Breast epithelium (tissue), 4 donors: ENCODE data around the gene MAST3. TPM values are rescaled to one million over a fixed set of nuclear protein-coding genes. Genes with fewer than 3 reads are reported as not detected.
A peak's percentile ranks its signal among the peaks of the same experiment; 100 is the strongest.
"Not testable (repeated sequence)": the region's sequence is repeated elsewhere in the genome, so short reads cannot be mapped to it uniquely, and the experiment has no call there.

Experiments used
- DNase-seq, 2 donors: peaks; one replicate each; pipeline ENCODE4 v3.0.0-alpha.2; 2019; ENCODE audit warnings: low spot score in 2 of 2
- H3K27ac ChIP-seq, 2 donors: fragments of 200-600 bp; sonication (generic) in 1 of 2; one replicate each; pipeline ENCODE4 v1.5.1; 2016 to 2019; ENCODE audit warnings: mild to moderate bottlenecking in 1 of 2
- H3K27me3 ChIP-seq, 2 donors: fragments of 200-600 bp; sonication (generic) in 1 of 2; one replicate each; pipeline versions ENCODE4 v1.5.1 to v1.6.0; 2017 to 2019; ENCODE audit warnings: control low read depth in 1 of 2, mild to moderate bottlenecking in 1 of 2
- H3K36me3 ChIP-seq: fragments of 200-600 bp; one replicate; pipeline ENCODE4 v1.5.1; 2019
- H3K4me1 ChIP-seq, 2 donors: fragments of 200-600 bp; sonication (generic); one replicate each; pipeline ENCODE4 v1.5.1; 2016 to 2019; ENCODE audit warnings: control low read depth in 1 of 2
- H3K4me3 ChIP-seq, 3 donors: fragments of 200-600 bp; sonication (generic); 1 replicate in 2 of 3; 2 replicates in 1 of 3; pipeline ENCODE4 v1.5.1; 2016 to 2019; ENCODE audit warnings: mild to moderate bottlenecking in 3 of 3, moderate library complexity in 2 of 3
- H3K9me3 ChIP-seq, 2 donors: fragments of 200-600 bp; sonication (generic) in 1 of 2; one replicate each; pipeline ENCODE4 v1.5.1; 2016 to 2019; ENCODE audit warnings: control low read depth in 1 of 2
- CTCF ChIP-seq, 3 donors: fragments of 450-650 bp; IDR thresholded peaks; one replicate each; pipeline ENCODE4 v1.5.1; 2016 to 2017; ENCODE audit warnings: antibody characterized with exemption in 3 of 3, mild to moderate bottlenecking in 3 of 3, moderate library complexity in 3 of 3
- POLR2A ChIP-seq: fragments of 450-650 bp; IDR thresholded peaks from one replicate; pipeline ENCODE4 v1.6.1; 2016; ENCODE audit warnings: antibody characterized with exemption, mild to moderate bottlenecking, moderate library complexity
- POLR2AphosphoS5 ChIP-seq, 3 donors: sonication (generic); formaldehyde crosslinking; IDR thresholded peaks; one replicate each; pipeline ENCODE4 v1.6.1; 2017; ENCODE audit warnings: antibody characterized with exemption in 3 of 3
- intact Hi-C: fragments of 100-400 bp; cut with DNase I; formaldehyde crosslinking; loops from one replicate; pipeline ENCODE4 v1.15.1; 2023; ENCODE audit warnings: low total_unique reads
- total RNA-seq, 3 donors: library from RNA; depleted of rRNA; stranded (reverse); fragments of >200 nt; gene quantifications; one replicate each; pipeline ENCODE4 v1.1.0, GENCODE V29; 2016

The MAST3 gene
- total RNA-seq, 3 donors from 2014 or later: 5.6 to 8.5 (median 6.2) TPM

DNA sequence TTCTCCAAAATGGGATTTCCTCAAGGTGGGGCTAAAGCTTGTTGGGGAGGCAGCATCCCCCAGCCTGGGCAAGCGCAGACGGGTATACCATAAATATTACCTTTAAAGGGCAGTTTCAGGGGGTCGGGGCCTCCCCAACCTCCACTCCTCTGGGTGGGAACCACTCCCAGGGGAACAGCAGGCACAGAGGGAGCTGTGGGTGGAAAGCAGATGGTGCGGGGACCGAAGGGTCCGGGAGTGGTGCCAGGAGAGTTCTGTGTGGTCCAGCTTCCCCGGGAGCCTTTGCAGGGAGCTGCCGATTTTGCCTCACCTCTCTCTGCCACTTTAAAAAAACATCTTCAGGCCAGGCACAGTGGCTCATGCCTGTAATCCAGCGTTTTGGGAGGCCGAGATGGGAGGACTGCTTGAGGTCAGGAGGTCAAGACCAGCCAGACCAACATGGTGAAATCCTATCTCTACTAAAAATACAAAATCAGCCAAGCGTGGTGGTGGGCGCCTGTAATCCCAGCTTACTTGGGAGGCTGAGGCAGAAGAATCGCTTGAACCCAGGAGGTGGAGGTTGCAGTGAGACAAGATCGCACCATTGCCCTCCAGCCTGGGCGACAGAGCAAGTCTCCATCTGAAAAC lies 5.5 kb downstream of the MAST3 start:
- Histone ChIP-seq H3K9me3 (no peaks in the 10 kb centered on the region), H3K4me1 (peaks cover 3 to 8% of the 10 kb centered on the region in 2 donors), H3K4me3 (no peak overlapping the region), H3K27ac (no peak overlapping the region), H3K36me3 (no peaks in the 10 kb centered on the region), H3K27me3 (no peaks in the 10 kb centered on the region)
- intact Hi-C loops: no loop called here
- no peak for DNase-seq
- TF ChIP-seq POLR2AphosphoS5 (IDR thresholded peaks at IDR 0.05) (no peak), CTCF (IDR thresholded peaks at IDR 0.05) (no peak), POLR2A (no peak)

- TF ChIP-seq POLR2A: no peak
- no peak for TF ChIP-seq POLR2AphosphoS5 (IDR thresholded peaks at IDR 0.05)
- no peak for TF ChIP-seq CTCF (IDR thresholded peaks at IDR 0.05)
- no peaks in the 10 kb centered on the region for H3K27me3 ChIP-seq
- intact Hi-C loops: no loop called here
- H3K4me1 ChIP-seq: peaks cover 0 to 3% of the 10 kb centered on the region in 2 donors
- no peaks in the 10 kb centered on the region for H3K36me3 ChIP-seq
- DNase-seq: no peak
- H3K9me3 ChIP-seq: no peaks in the 10 kb centered on the region
- peak overlapping the region; percentile 18 to 64 (median 50) for H3K4me3 ChIP-seq
- peak overlapping the region; percentile 65 to 77 for H3K27ac ChIP-seq
Observed at GRCh38 chr19:18104793-18105131, 7.2 kb downstream of the MAST3 start.

- not testable (repeated sequence) for DNase-seq
Observed at GRCh38 chr19:18105259-18105658, 7.7 kb downstream of the MAST3 start.

DNA sequence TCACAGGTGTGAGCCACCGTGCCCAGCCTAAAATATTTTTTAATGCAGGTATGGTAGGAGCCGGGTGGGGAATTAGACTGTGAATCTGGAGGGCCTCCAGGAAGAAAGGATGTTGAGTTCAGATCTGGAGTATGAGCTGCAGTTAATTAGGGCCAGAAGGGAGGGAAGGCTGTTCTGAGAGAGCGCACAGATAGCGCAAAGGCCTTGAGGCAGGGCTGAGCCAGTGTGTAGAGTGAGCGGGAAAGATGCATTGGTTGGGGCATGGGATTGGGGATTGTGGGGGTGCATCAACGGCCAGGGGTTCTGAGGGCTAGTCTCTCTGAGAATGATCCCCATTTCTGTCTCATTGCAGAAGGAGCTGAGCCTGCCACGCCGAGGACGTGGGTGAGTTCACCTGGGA lies 9.7 kb downstream of the MAST3 start:
- H3K36me3 ChIP-seq: no peaks in the 10 kb centered on the region
- no peak overlapping the region for H3K4me3 ChIP-seq
- H3K27me3 ChIP-seq: no peaks in the 10 kb centered on the region
- no peak for DNase-seq
- H3K27ac ChIP-seq: no peak overlapping the region
- no peaks in the 10 kb centered on the region for H3K9me3 ChIP-seq
- intact Hi-C loops: no loop called here
- TF ChIP-seq POLR2AphosphoS5 (IDR thresholded peaks at IDR 0.05) (no peak), POLR2A (no peak), CTCF (IDR thresholded peaks at IDR 0.05) (no peak)
- peaks cover 0 to 7% of the 10 kb centered on the region in 2 donors for H3K4me1 ChIP-seq

More at GRCh38 chr19:18105259-18105658, 7.7 kb downstream of the MAST3 start:
- H3K4me3 ChIP-seq, H3K9me3 ChIP-seq, H3K36me3 ChIP-seq, H3K4me1 ChIP-seq, intact Hi-C loops, H3K27me3 ChIP-seq, H3K27ac ChIP-seq: not testable (repeated sequence)

GRCh38 chr19:18108897-18109296 lies 11.3 kb downstream of the MAST3 start:
- intact Hi-C loops: no loop called here
- no peaks in the 10 kb centered on the region for H3K9me3 ChIP-seq
- no peak overlapping the region for H3K4me3 ChIP-seq
- peaks cover 0 to 7% of the 10 kb centered on the region in 2 donors for H3K4me1 ChIP-seq
- no peak overlapping the region for H3K27ac ChIP-seq
- no peaks in the 10 kb centered on the region for H3K36me3 ChIP-seq
- TF ChIP-seq POLR2A (no peak), CTCF (IDR thresholded peaks at IDR 0.05) (no peak), POLR2AphosphoS5 (IDR thresholded peaks at IDR 0.05) (no peak)
- no peak for DNase-seq
- no peaks in the 10 kb centered on the region for H3K27me3 ChIP-seq

DNA sequence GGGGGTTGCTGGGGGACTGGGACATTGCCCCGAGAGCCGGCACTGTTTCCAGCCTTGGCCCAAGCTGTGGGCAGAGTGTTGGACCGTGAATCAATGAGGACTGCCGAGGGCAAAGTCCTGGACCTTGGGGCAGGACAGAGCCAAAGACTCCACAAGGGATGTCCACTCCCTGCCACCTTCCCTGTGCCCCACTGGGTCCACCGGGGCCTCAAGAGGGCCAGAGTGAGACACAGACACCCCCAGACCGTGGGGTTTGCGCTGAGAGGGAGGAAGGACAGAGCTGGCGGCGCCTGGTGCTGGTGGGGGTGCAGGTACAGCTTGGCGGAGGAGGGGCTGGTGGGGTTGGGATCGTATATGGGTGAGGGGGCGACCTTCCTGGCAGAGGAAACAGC lies 11.8 kb downstream of the MAST3 start:
- TF ChIP-seq POLR2AphosphoS5 (IDR thresholded peaks at IDR 0.05): no peak
- intact Hi-C loops: no loop called here
- Histone ChIP-seq H3K9me3 (no peaks in the 10 kb centered on the region), H3K4me3 (peak overlapping the region; percentile 56 to 92 (median 74)), H3K4me1 (peaks cover 0 to 7% of the 10 kb centered on the region in 2 donors), H3K36me3 (no peaks in the 10 kb centered on the region), H3K27ac (peak overlapping the region; percentile 13 to 62), H3K27me3 (no peaks in the 10 kb centered on the region)
- no peak for DNase-seq
